ENCODE measurements around the gene SLC35A4. TPM values are rescaled to one million over a fixed set of nuclear protein-coding genes. Genes with fewer than 3 reads are reported as not detected.

SLC35A4 gene
- polyA plus RNA-seq, 1 donor from 2014 or later, result 79.8 TPM

GRCh38 chr5:140551872-140552271 lies 12.8 kb upstream of the SLC35A4 start:
- no peaks in the 10 kb centered on the region for H3K9me3 Mint-ChIP-seq
- H3K27ac Mint-ChIP-seq, result peak overlapping the region in 2 of 3 donors; percentile 59 to 82
- no peak overlapping the region for H3K4me3 Mint-ChIP-seq
- H3K27me3 Mint-ChIP-seq, result no peaks in the 10 kb centered on the region
- H3K4me1 Mint-ChIP-seq, result peaks cover 44 to 53% (median 52%) of the 10 kb centered on the region in 3 donors
- peaks cover 4% of the 10 kb centered on the region for H3K36me3 Mint-ChIP-seq

DNA sequence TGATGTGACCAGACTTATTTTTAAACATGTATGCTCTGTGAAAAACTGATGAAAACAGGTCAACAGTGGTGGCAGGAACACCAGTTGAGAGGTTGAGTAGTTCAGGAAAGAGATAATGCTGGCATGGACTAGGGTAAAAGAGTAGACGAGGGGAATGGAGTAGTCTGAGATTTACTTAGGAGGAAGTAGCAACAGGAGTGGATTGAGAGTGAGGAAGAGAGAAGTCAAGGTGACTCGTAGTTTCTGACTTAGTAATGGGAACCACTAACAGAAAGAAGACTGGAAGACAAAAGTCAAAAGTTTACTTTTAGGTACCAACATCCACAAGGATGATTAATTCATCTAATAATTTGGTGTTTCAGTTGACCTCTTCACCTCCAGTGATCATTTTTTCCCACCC lies 11.0 kb upstream of the SLC35A4 start:
- Mint-ChIP-seq H3K27me3 (no peaks in the 10 kb centered on the region), H3K9me3 (no peaks in the 10 kb centered on the region), H3K4me1 (peaks cover 44 to 56% (median 49%) of the 10 kb centered on the region in 3 donors), H3K36me3 (peaks cover 4% of the 10 kb centered on the region), H3K27ac (peak overlapping the region; percentile 10 to 88 (median 40)), H3K4me3 (peak overlapping the region in 2 of 4 donors; percentile 13 to 79)

- H3K27ac Mint-ChIP-seq, result peak overlapping the region in 2 of 3 donors; percentile 67 to 68
- H3K4me1 Mint-ChIP-seq, result peaks cover 36 to 48% (median 41%) of the 10 kb centered on the region in 3 donors
- H3K36me3 Mint-ChIP-seq, result peaks cover 4% of the 10 kb centered on the region
- H3K27me3 Mint-ChIP-seq, result no peaks in the 10 kb centered on the region
- H3K9me3 Mint-ChIP-seq, result no peaks in the 10 kb centered on the region
- H3K4me3 Mint-ChIP-seq, result peak overlapping the region in 2 of 4 donors; percentile 5 to 10
Measured at GRCh38 chr5:140554454-140554853, 10.2 kb upstream of the SLC35A4 start.

GRCh38 chr5:140555747-140556312 lies 8.8 kb upstream of the SLC35A4 start:
- peaks cover 1% of the 10 kb centered on the region for H3K36me3 Mint-ChIP-seq

DNA sequence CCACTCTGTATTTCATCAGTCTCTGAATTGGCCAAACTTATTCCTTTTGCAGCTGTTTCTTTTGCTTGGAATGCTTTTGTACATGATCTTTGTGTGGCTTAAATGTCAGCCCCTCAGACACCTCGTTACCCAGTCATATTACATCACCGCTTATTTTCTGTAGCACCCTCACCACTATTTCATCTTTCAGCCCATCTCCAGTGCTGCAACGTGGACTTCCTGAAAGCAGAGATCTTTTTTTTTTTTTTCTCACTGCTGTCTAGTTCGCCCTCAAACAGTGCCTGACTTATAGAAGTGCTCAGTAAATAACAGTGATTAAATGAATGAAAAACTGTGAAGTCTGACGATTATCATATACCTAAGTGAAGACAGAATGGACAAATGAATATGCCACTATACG lies 8.2 kb upstream of the SLC35A4 start:
- H3K36me3 Mint-ChIP-seq, result peaks cover under 1% of the 10 kb centered on the region
- H3K9me3 Mint-ChIP-seq, result no peaks in the 10 kb centered on the region
- peak overlapping the region; percentile 83 to 98 (median 93) for H3K27ac Mint-ChIP-seq
- no peaks in the 10 kb centered on the region for H3K27me3 Mint-ChIP-seq
- H3K4me3 Mint-ChIP-seq, result peak overlapping the region; percentile 92 to 98 (median 96)
- H3K4me1 Mint-ChIP-seq, result peaks cover 37 to 45% (median 38%) of the 10 kb centered on the region in 3 donors

More at GRCh38 chr5:140555747-140556312, 8.8 kb upstream of the SLC35A4 start:
- Mint-ChIP-seq H3K4me3 (peak overlapping the region; percentile 92 to 98 (median 96)), H3K9me3 (no peaks in the 10 kb centered on the region), H3K27me3 (no peaks in the 10 kb centered on the region), H3K27ac (peak overlapping the region in 2 of 3 donors; percentile 93 to 98), H3K4me1 (peaks cover 36 to 47% (median 38%) of the 10 kb centered on the region in 3 donors)

DNA sequence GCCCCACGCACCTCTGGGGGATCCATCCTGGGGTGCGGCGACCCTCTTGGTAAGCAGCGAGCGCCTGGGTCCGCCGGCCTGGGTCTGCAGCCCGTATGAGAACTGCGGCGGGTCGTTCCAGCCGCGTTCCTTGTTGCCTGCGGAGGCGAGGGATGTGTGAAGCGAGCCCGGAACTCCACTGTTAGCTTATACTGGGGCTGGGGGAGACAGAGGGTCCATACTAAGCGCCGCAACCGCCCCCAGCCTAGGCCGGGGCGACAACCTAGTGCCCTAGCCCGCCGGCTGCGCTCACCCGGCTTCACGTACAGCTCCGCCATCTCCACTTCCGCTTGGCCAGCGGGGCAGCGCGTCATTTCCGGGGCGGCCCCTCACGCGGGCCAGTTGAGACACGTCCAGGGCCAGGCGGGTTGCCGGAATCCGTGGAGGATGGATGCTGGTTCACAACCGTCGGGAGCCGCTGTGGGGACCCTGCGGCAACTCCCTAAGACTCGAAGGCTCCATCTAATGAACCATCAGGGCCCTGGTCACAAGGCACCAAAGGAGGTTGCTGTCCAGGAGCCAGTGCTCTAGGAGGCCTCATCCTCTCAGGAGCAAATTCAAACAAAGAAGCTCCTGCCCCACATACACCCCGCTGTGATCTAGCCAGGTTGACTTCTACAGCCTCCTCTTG lies 7.4 kb upstream of the SLC35A4 start, which contains the start of gene SRA1:
Gene SRA1 (minus strand): TSS at position 338 of the 670 bp plus-strand sequence. CDS start 21 bp downstream, at position 317.
- H3K4me3 Mint-ChIP-seq, result peak within 1 kb of the TSS; percentile 92 to 98 (median 96)
- peak within 1 kb of the TSS; percentile 93 to 98 (median 93) for H3K27ac Mint-ChIP-seq
- peaks cover 38 to 42% (median 38%) of the 10 kb centered on the region in 3 donors for H3K4me1 Mint-ChIP-seq
- no peaks in the 10 kb centered on the region for H3K27me3 Mint-ChIP-seq
- peaks cover 2% of the 10 kb centered on the region for H3K36me3 Mint-ChIP-seq
- no peaks in the 10 kb centered on the region for H3K9me3 Mint-ChIP-seq

DNA sequence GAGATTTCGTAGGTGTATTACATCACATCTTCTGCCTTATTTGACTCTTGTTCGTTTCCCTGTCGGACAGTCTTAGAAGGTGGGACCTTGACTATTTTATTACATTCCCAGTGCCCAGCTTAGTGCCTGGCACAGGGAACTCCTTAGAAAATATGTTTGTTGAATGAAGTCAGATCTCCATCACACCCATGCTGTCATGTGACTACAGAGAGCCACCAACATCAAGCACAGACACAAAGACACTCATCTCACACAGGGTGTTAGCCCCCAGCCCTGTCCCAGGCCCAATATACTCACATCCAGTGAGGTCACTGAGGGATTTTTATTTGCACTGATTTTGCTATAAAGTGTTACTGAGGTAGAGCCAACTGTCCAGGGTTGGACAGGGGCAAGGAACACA lies 6.7 kb upstream of the SLC35A4 start:
- no peaks in the 10 kb centered on the region for H3K27me3 Mint-ChIP-seq
- peak overlapping the region; percentile 92 to 98 (median 96) for H3K4me3 Mint-ChIP-seq
- peaks cover 36 to 42% (median 41%) of the 10 kb centered on the region in 3 donors for H3K4me1 Mint-ChIP-seq
- no peaks in the 10 kb centered on the region for H3K9me3 Mint-ChIP-seq
- H3K27ac Mint-ChIP-seq, result peak overlapping the region; percentile 93 to 98 (median 93)
- H3K36me3 Mint-ChIP-seq, result peaks cover 4% of the 10 kb centered on the region

DNA sequence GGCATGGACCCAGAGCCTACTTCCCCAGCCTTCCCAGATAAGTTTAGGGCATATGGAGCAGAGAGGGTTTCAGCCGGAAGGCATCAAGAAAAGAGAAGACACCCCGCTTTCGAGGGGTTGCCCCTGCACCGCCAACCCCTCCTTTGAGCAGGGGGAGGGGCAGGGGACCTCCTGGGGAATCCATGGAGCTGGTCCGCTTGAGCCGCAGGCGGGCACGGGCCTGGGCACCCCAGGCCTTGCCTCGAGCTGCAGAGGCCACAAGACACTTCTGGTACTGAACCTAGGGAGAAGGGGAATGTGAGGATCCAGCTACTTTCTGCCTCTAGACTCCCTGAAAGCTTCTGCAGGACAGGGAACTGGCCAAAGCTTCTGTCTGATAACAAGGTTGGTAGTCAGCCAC lies 6.1 kb upstream of the SLC35A4 start:
- Mint-ChIP-seq H3K4me1 (peaks cover 32 to 40% (median 35%) of the 10 kb centered on the region in 3 donors), H3K27ac (peak overlapping the region in 1 of 3 donors; percentile 93), H3K9me3 (no peaks in the 10 kb centered on the region), H3K27me3 (no peaks in the 10 kb centered on the region), H3K36me3 (peaks cover 4% of the 10 kb centered on the region), H3K4me3 (peak overlapping the region in 2 of 4 donors; percentile 92 to 95)

- H3K4me1 Mint-ChIP-seq, result peaks cover 27 to 40% (median 33%) of the 10 kb centered on the region in 3 donors
- peaks cover 7% of the 10 kb centered on the region for H3K36me3 Mint-ChIP-seq
- H3K9me3 Mint-ChIP-seq, result no peaks in the 10 kb centered on the region
- H3K4me3 Mint-ChIP-seq, result no peak overlapping the region
- no peaks in the 10 kb centered on the region for H3K27me3 Mint-ChIP-seq
- H3K27ac Mint-ChIP-seq, result peak overlapping the region in 1 of 3 donors; percentile 93
Measured at GRCh38 chr5:140560227-140560626, 4.4 kb upstream of the SLC35A4 start.

DNA sequence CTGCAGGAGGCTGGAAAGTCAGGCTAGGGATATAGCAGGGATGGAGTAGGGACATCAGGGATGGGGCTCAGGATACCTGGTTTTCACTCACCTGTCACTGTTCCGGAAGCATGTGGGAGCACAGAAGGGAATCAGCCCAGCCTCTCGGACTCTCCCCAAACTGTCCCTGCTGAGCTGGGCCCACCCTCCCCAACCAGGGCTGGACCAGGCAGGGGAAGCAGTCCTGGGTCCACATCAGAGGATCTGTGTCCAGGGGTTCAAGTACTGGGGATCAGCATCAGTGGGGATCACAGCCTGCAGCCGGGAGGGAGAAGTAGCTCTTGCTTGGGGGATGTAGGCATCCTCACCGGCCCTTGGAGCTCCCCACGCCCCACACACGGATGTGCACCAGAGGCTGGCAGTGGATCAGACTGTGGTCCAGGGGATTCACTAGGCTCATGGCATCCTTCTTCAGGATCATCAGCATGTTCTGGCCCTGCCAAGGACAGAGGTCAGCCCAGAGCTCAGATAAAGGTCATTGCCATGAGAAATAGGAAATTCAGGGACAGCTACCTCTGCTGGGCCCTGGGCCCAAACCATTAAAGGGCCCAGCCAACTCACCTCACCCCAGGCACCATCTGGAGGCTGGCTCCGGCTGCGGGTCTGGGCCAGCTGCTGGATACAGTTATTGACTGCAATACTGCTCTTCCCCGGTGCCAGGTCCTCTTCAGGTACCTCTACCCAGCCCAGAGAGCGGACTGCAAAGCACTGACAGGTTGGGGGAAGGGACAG lies 2.7 kb upstream of the SLC35A4 start:
- Mint-ChIP-seq H3K27me3 (no peaks in the 10 kb centered on the region), H3K27ac (peak overlapping the region in 2 of 3 donors; percentile 82 to 91), H3K36me3 (peaks cover 8% of the 10 kb centered on the region), H3K4me3 (peak overlapping the region in 1 of 4 donors; percentile 89), H3K4me1 (peaks cover 18 to 32% (median 21%) of the 10 kb centered on the region in 3 donors), H3K9me3 (no peaks in the 10 kb centered on the region)

- no peaks in the 10 kb centered on the region for H3K9me3 Mint-ChIP-seq
- H3K4me3 Mint-ChIP-seq, result peak overlapping the region; percentile 89 to 98 (median 97)
- no peaks in the 10 kb centered on the region for H3K27me3 Mint-ChIP-seq
- peak overlapping the region; percentile 82 to 97 (median 96) for H3K27ac Mint-ChIP-seq
- H3K4me1 Mint-ChIP-seq, result peaks cover 6 to 34% (median 16%) of the 10 kb centered on the region in 3 donors
- H3K36me3 Mint-ChIP-seq, result peaks cover 11% of the 10 kb centered on the region
Measured at GRCh38 chr5:140563596-140563995, 1.0 kb upstream of the SLC35A4 start.

DNA sequence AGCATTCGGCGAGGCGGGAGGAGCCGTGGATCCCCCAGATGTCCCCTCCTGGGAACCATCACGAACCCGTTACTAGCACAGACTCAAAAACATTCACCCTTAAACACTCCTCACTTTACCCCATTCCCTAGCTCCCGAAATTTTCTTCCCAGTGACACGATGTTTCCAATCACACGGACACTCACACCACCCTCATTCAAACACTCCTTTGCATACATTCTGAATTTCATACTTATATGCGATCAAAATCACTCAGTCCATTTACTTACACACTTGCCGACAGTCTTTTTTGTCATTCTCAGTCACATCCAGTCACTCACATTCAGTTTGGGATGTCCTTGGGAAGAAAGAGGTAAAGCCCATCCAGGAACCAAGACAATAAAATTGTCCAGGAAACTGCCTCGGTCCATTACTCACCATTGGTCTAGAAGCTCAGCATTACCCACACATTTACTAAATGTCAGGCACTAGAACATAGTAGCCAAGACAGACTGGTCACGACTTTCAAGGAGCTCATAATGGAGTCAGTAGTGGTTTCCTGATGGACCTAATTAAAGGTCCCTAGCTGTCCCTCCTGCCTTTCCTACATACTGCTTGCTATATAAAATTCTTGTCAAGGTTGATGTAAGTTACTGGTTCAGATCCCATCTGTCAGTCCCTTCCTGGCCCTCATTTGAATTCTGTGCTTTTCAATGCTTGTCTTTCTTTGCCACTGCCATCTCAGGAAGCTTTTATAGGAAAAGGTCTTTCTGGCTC lies 574 bp downstream of the SLC35A4 start:
- H3K27ac Mint-ChIP-seq, result peak overlapping the region; percentile 82 to 97 (median 96)
- peak overlapping the region; percentile 89 to 98 (median 97) for H3K4me3 Mint-ChIP-seq
- no peaks in the 10 kb centered on the region for H3K9me3 Mint-ChIP-seq
- peaks cover 17 to 43% (median 26%) of the 10 kb centered on the region in 3 donors for H3K4me1 Mint-ChIP-seq
- H3K27me3 Mint-ChIP-seq, result no peaks in the 10 kb centered on the region
- peaks cover 13% of the 10 kb centered on the region for H3K36me3 Mint-ChIP-seq

DNA sequence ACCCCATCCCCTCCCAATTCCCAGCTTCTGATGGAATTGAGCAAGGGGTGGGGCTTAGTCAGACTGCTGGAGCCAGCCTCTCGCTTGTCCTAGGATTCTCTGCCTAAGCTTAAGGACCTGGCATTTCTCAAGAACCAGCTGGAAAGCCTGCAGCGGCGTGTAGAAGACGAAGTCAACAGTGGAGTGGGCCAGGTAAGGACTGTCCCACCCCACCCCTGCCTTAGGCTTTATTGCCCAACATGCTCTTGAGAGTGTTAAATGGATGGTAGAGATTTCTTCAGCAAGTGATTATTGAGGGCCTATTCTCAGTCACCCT lies 1.1 kb downstream of the SLC35A4 start:
- peaks cover 15% of the 10 kb centered on the region for H3K36me3 Mint-ChIP-seq
- H3K27me3 Mint-ChIP-seq, result no peaks in the 10 kb centered on the region
- H3K4me3 Mint-ChIP-seq, result peak overlapping the region in 3 of 4 donors; percentile 89 to 98 (median 97)
- H3K9me3 Mint-ChIP-seq, result no peaks in the 10 kb centered on the region
- H3K27ac Mint-ChIP-seq, result peak overlapping the region in 2 of 3 donors; percentile 82 to 96
- peaks cover 20 to 44% (median 27%) of the 10 kb centered on the region in 3 donors for H3K4me1 Mint-ChIP-seq

GRCh38 chr5:140566665-140567064 lies 2.0 kb downstream of the SLC35A4 start:
- Mint-ChIP-seq H3K4me3 (peak overlapping the region in 2 of 4 donors; percentile 82 to 89), H3K27ac (peak overlapping the region in 2 of 3 donors; percentile 60 to 85), H3K9me3 (no peaks in the 10 kb centered on the region), H3K27me3 (no peaks in the 10 kb centered on the region), H3K4me1 (peaks cover 20 to 42% (median 27%) of the 10 kb centered on the region in 3 donors), H3K36me3 (peaks cover 15% of the 10 kb centered on the region)
